GM23338 (cell line): ENCODE measurements around the gene BEND5. TPM values are rescaled to one million over a fixed set of nuclear protein-coding genes. Genes with fewer than 3 reads are reported as not detected.

Experiments used
- ATAC-seq: fragments of 200-7000 bp; cut with Tn5 transposase; 3 replicates; pipeline ENCODE4 v1.9.1; 2020
- DNase-seq: peaks from one replicate; pipeline ENCODE4 v3.0.0-alpha.2; 2015; ENCODE audit warnings: low spot score
- H2AFZ ChIP-seq: fragments of 200-600 bp; sonication (generic); 2 replicates; pipeline ENCODE4 v1.8.0; 2016; ENCODE audit warnings: antibody characterized with exemption, mild to moderate bottlenecking, moderate library complexity
- H3F3A ChIP-seq: fragments of 200-600 bp; sonication (generic); replicated peaks from 2 replicates; pipeline ENCODE4 v1.8.0; 2017; ENCODE audit warnings: antibody characterized with exemption, mixed run types, low read depth
- H3K27ac ChIP-seq: fragments of 200-600 bp; sonication (generic); 2 replicates; pipeline ENCODE4 v1.6.1; 2016; ENCODE audit warnings: low read depth
- H3K27me3 ChIP-seq: fragments of 200-600 bp; sonication (generic); 2 replicates; pipeline ENCODE4 v1.8.0; 2016; ENCODE audit warnings: mild to moderate bottlenecking, mixed run types, moderate library complexity; ENCODE audit not compliant: insufficient read depth
- H3K36me3 ChIP-seq: fragments of 200-600 bp; sonication (generic); 2 replicates; pipeline ENCODE4 v1.8.0; 2016; ENCODE audit warnings: mild to moderate bottlenecking; ENCODE audit not compliant: insufficient read depth
- H3K4me1 ChIP-seq: fragments of 200-600 bp; sonication (generic); 2 replicates; pipeline ENCODE4 v1.8.0; 2016; ENCODE audit warnings: mild to moderate bottlenecking, moderate library complexity; ENCODE audit not compliant: insufficient read depth
- H3K4me2 ChIP-seq: fragments of 200-600 bp; sonication (generic); 2 replicates; pipeline ENCODE4 v1.7.1; 2017; ENCODE audit warnings: mixed run types
- H3K4me3 ChIP-seq: fragments of 200-600 bp; sonication (generic); 2 replicates; pipeline ENCODE4 v1.6.1; 2016; ENCODE audit warnings: mixed run types
- H3K79me2 ChIP-seq: fragments of 200-600 bp; sonication (generic); replicated peaks from 2 replicates; pipeline ENCODE4 v1.8.0; 2017; ENCODE audit warnings: mild to moderate bottlenecking; ENCODE audit not compliant: insufficient read depth
- H3K9me2 ChIP-seq: fragments of 200-600 bp; sonication (generic); 2 replicates; pipeline ENCODE4 v1.8.0; 2017; ENCODE audit not compliant: insufficient read depth
- H4K20me1 ChIP-seq: fragments of 200-600 bp; sonication (generic); replicated peaks from 2 replicates; pipeline ENCODE4 v1.8.0; 2017; ENCODE audit warnings: mild to moderate bottlenecking; ENCODE audit not compliant: insufficient read depth
- H3K27ac Mint-ChIP-seq: 2 replicates; pipeline ENCODE4 v1.8.0; 2020; ENCODE audit warnings: inconsistent platforms, mild to moderate bottlenecking, moderate library complexity, mixed read lengths
- H3K27me3 Mint-ChIP-seq: 3 replicates; pipeline ENCODE4 v1.8.0; 2022; ENCODE audit warnings: low read depth, mild to moderate bottlenecking, moderate library complexity, mixed read lengths, inconsistent platforms; ENCODE audit not compliant: insufficient read depth, poor library complexity
- H3K36me3 Mint-ChIP-seq: 3 replicates; pipeline ENCODE4 v1.8.0; 2021; ENCODE audit warnings: low read depth, mild to moderate bottlenecking, inconsistent platforms, moderate library complexity, mixed read lengths
- H3K4me1 Mint-ChIP-seq: 3 replicates; pipeline ENCODE4 v1.8.0; 2020; ENCODE audit warnings: mild to moderate bottlenecking, inconsistent platforms, mixed read lengths
- H3K4me3 Mint-ChIP-seq: 3 replicates; pipeline ENCODE4 v1.8.0; 2021; ENCODE audit warnings: moderate library complexity, mild to moderate bottlenecking, inconsistent platforms, mixed read lengths
- H3K9me3 Mint-ChIP-seq: 3 replicates; pipeline ENCODE4 v1.8.0; 2020; ENCODE audit warnings: moderate library complexity, mild to moderate bottlenecking, inconsistent platforms, mixed read lengths
- CREB1 ChIP-seq: fragments of 250-450 bp; sonication (Bioruptor Pico); IDR thresholded peaks from 2 replicates; pipeline ENCODE4 v1.5.0; 2020; ENCODE audit warnings: low read depth, mild to moderate bottlenecking, moderate library complexity
- CTCF ChIP-seq, 2 experiments: fragments of 200-600 bp in 1 of 2; sonication (generic) in 1 of 2; conservative IDR thresholded peaks; 2 replicates each; pipeline versions ENCODE4 v1.5.1 to v1.6.1; 2016 to 2017; ENCODE audit warnings: antibody characterized with exemption in 2 of 2, low read depth in 2 of 2, mild to moderate bottlenecking in 2 of 2, moderate library complexity in 1 of 2
- EZH2 ChIP-seq: fragments of 200-600 bp; sonication (generic); IDR thresholded peaks from one replicate; pipeline ENCODE4 v1.8.0; 2017; ENCODE audit warnings: antibody characterized with exemption, mild to moderate bottlenecking, low read depth; ENCODE audit not compliant: unreplicated experiment
- NANOG ChIP-seq: IDR thresholded peaks from 2 replicates; pipeline ENCODE4 v1.6.1; 2016; ENCODE audit warnings: antibody characterized with exemption, borderline replicate concordance
- POLR2AphosphoS5 ChIP-seq: IDR thresholded peaks from 2 replicates; pipeline ENCODE4 v1.6.1; 2016; ENCODE audit warnings: antibody characterized with exemption, low read depth
- REST ChIP-seq: IDR thresholded peaks from one replicate; pipeline ENCODE4 v1.6.1; 2018; ENCODE audit warnings: antibody characterized with exemption; ENCODE audit not compliant: unreplicated experiment
- polyA plus RNA-seq: library from polyadenylated mRNA; unstranded; fragments of >200 nt; fragmentation: Nextera tagmentation; extraction: Ambion mirVana; gene quantifications from 2 replicates; pipeline ENCODE4 v1.2.1, GENCODE V29; 2016
- total RNA-seq: library from RNA; depleted of rRNA; stranded (reverse); fragments of >200 nt; shearing (Covaris generic); gene quantifications from 2 replicates; pipeline ENCODE4 v1.2.3, GENCODE V29; 2014
- TF ChIP-seq, protein P1 (sequence below): fragments of 250-450 bp; sonication (Bioruptor Pico); IDR thresholded peaks from 2 replicates; pipeline ENCODE4 v1.5.0; 2020; ENCODE audit warnings: mild to moderate bottlenecking, moderate library complexity

BEND5 gene
- total and polyA plus RNA-seq, 2 experiments from 2014 or later: 6.8 to 12.3 TPM

GRCh38 chr1:48717082-48717481 lies 59.6 kb downstream of the BEND5 start:
- peaks cover 9% of the 10 kb centered on the region for H3K27me3 Mint-ChIP-seq
- no peaks in the 10 kb centered on the region for H3K27me3 ChIP-seq
- H3K4me3 ChIP-seq: no peak overlapping the region
- H3K4me1 ChIP-seq: no peaks in the 10 kb centered on the region
- H3K36me3 Mint-ChIP-seq: no peaks in the 10 kb centered on the region
- 0 out of 2 replicates have a peak, but pooled peaks cover 4% of the 10 kb centered on the region for H3K9me2 ChIP-seq
- no peak overlapping the region for H3K4me2 ChIP-seq
- TF ChIP-seq CTCF (conservative IDR thresholded peaks at IDR 0.05; ENCODE audit: low read depth in 2 of 2) (no peak), POLR2AphosphoS5 (no peak)
- DNase-seq (no peak), ATAC-seq (no peak)
- H3K79me2 ChIP-seq: no peaks in the 10 kb centered on the region
- no peak overlapping the region for H3K27ac Mint-ChIP-seq
- H3F3A ChIP-seq: no peaks in the 10 kb centered on the region
- H3K36me3 ChIP-seq: no peaks in the 10 kb centered on the region
- H3K4me3 Mint-ChIP-seq: no peak overlapping the region
- no peak overlapping the region for H2AFZ ChIP-seq
- no peak overlapping the region for H3K27ac ChIP-seq
- no peaks in the 10 kb centered on the region for H4K20me1 ChIP-seq
- no peaks in the 10 kb centered on the region for H3K9me3 Mint-ChIP-seq
- H3K4me1 Mint-ChIP-seq: no peaks in the 10 kb centered on the region; the same call in 2 of the 3 replicates

- Histone ChIP-seq H2AFZ (no peak overlapping the region), H3K27me3 (no peaks in the 10 kb centered on the region), H3K27ac (no peak overlapping the region), H3F3A (no peaks in the 10 kb centered on the region), H4K20me1 (no peaks in the 10 kb centered on the region), H3K4me2 (no peak overlapping the region), H3K79me2 (no peaks in the 10 kb centered on the region), H3K9me2 (0 out of 2 replicates have a peak, but pooled peaks cover 4% of the 10 kb centered on the region), H3K4me3 (no peak overlapping the region), H3K4me1 (no peaks in the 10 kb centered on the region), H3K36me3 (no peaks in the 10 kb centered on the region)
- no peak for ATAC-seq
- DNase-seq: no peak
- Mint-ChIP-seq H3K9me3 (no peaks in the 10 kb centered on the region), H3K36me3 (no peaks in the 10 kb centered on the region), H3K4me3 (no peak overlapping the region), H3K27me3 (peaks cover 11% of the 10 kb centered on the region), H3K27ac (no peak overlapping the region), H3K4me1 (peaks cover 3% of the 10 kb centered on the region)
- TF ChIP-seq CTCF (conservative IDR thresholded peaks at IDR 0.05; ENCODE audit: low read depth in 2 of 2) (no peak), REST (no peak), CREB1 (no peak), POLR2AphosphoS5 (no peak), EZH2 (no peak), NANOG (no peak)
- TF ChIP-seq, protein P1, sequence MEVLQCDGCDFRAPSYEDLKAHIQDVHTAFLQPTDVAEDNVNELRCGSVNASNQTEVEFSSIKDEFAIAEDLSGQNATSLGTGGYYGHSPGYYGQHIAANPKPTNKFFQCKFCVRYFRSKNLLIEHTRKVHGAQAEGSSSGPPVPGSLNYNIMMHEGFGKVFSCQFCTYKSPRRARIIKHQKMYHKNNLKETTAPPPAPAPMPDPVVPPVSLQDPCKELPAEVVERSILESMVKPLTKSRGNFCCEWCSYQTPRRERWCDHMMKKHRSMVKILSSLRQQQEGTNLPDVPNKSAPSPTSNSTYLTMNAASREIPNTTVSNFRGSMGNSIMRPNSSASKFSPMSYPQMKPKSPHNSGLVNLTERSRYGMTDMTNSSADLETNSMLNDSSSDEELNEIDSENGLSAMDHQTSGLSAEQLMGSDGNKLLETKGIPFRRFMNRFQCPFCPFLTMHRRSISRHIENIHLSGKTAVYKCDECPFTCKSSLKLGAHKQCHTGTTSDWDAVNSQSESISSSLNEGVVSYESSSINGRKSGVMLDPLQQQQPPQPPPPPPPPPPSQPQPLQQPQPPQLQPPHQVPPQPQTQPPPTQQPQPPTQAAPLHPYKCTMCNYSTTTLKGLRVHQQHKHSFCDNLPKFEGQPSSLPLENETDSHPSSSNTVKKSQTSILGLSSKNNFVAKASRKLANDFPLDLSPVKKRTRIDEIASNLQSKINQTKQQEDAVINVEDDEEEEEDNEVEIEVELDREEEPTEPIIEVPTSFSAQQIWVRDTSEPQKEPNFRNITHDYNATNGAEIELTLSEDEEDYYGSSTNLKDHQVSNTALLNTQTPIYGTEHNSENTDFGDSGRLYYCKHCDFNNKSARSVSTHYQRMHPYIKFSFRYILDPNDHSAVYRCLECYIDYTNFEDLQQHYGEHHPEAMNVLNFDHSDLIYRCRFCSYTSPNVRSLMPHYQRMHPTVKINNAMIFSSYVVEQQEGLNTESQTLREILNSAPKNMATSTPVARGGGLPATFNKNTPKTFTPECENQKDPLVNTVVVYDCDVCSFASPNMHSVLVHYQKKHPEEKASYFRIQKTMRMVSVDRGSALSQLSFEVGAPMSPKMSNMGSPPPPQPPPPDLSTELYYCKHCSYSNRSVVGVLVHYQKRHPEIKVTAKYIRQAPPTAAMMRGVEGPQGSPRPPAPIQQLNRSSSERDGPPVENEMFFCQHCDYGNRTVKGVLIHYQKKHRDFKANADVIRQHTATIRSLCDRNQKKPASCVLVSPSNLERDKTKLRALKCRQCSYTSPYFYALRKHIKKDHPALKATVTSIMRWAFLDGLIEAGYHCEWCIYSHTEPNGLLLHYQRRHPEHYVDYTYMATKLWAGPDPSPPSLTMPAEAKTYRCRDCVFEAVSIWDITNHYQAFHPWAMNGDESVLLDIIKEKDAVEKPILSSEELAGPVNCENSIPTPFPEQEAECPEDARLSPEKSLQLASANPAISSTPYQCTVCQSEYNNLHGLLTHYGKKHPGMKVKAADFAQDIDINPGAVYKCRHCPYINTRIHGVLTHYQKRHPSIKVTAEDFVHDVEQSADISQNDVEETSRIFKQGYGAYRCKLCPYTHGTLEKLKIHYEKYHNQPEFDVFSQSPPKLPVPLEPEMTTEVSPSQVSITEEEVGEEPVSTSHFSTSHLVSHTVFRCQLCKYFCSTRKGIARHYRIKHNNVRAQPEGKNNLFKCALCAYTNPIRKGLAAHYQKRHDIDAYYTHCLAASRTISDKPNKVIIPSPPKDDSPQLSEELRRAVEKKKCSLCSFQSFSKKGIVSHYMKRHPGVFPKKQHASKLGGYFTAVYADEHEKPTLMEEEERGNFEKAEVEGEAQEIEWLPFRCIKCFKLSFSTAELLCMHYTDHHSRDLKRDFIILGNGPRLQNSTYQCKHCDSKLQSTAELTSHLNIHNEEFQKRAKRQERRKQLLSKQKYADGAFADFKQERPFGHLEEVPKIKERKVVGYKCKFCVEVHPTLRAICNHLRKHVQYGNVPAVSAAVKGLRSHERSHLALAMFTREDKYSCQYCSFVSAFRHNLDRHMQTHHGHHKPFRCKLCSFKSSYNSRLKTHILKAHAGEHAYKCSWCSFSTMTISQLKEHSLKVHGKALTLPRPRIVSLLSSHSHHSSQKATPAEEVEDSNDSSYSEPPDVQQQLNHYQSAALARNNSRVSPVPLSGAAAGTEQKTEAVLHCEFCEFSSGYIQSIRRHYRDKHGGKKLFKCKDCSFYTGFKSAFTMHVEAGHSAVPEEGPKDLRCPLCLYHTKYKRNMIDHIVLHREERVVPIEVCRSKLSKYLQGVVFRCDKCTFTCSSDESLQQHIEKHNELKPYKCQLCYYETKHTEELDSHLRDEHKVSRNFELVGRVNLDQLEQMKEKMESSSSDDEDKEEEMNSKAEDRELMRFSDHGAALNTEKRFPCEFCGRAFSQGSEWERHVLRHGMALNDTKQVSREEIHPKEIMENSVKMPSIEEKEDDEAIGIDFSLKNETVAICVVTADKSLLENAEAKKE (CRISPR knock-in tag): no peak
Measured at GRCh38 chr1:48715921-48716320, 60.8 kb downstream of the BEND5 start.
